HG03342 (cell line): ENCODE results near the gene ERH.
"Not testable (repeated sequence)": the region's sequence is repeated elsewhere in the genome, so short reads cannot be mapped to it uniquely, and the experiment has no call there.

ENCODE experiments used
- ATAC-seq: cut with Tn5 transposase; IDR thresholded peaks from one replicate; pipeline ENCODE4 v1.9.1; 2021; ENCODE audit warnings: mild to moderate bottlenecking, moderate library complexity; ENCODE audit not compliant: unreplicated experiment

Gene ERH

DNA sequence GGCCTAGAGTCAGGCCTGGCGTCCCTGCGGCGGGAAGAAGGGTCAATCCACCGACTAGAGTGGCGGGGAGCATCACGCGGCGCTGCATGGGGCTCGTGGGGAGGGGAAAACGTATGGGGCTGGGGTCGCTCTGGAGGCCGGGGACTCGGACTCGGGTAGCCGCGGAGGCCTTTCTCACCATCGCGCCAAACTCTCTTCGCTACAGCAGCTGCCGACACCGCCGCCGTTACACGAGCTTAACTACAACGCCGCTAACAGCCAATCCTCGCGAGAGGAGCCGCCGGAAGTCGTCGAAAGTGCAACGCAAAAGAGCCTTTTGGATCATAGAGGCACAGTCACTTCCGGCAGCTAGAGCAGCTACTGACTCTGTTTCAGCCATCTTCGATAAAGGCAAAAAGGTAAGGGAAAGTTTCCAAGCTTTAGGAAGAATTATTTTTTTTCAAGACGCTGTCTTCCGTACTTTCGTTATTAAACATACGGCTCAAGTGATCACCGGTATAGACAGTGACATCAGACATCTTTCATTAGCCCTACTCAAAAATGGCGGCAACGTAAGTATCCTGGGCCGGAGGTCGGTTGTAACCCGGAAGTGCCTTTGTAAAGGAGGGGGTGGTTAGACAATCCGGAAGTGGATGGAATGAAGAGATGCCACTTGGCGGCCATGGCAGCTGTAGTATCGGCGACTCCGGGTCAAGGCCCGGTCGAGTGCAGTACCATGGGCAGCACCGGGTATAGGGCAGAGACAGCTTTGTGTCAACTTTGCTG, at the start of gene ERH, which contains the start of gene SLC39A9:
ERH (minus strand) TSS at position 247 of the 765 bp plus-strand sequence; CDS start at position 181, 66 bp downstream.
SLC39A9 (plus strand) TSS at position 640 of the 765 bp plus-strand sequence. CDS start 678 bp downstream, outside the sequence.
- ATAC-seq = peak; percentile 89

DNA sequence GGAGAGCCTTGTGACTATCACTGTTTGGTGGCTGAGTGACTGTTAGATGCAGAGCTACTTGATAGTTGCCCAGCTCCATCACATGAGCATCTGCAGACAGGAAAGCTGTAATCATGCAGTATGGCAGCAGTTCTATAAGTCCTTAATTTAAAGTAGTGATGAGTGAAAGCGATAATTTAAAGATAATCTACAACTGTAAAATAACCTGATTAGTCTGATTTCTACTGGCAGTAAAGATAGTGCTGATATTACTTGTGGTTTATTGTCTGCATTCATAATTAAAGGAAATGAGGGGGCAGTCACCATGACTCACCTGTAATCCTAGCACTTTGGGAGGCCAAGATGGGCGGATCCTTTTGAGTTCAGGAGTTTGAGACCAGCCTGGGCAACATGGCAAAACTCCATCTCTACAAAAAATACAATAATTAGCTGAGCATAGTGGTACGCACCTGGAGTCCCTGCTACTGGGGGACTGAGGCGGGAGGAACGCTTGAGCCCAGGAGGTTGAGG, 45.3 kb upstream of the ERH start:
- no peak for ATAC-seq

DNA sequence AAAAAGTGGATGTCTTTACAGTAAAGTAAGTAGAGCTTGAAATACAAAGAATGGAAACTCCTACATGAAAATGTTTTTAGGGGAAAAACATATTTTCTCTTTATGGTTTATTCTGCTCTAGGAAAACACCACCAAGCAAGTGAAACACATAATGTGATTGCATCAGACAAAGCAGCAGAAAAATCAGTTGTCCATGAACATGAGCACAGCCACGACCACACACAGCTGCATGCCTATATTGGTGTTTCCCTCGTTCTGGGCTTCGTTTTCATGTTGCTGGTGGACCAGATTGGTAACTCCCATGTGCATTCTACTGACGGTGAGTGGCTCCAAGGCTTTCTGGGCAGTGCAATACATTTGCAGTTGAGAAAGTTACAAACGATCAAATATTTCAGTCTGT, 43.8 kb upstream of the ERH start:
- ATAC-seq = no peak

DNA sequence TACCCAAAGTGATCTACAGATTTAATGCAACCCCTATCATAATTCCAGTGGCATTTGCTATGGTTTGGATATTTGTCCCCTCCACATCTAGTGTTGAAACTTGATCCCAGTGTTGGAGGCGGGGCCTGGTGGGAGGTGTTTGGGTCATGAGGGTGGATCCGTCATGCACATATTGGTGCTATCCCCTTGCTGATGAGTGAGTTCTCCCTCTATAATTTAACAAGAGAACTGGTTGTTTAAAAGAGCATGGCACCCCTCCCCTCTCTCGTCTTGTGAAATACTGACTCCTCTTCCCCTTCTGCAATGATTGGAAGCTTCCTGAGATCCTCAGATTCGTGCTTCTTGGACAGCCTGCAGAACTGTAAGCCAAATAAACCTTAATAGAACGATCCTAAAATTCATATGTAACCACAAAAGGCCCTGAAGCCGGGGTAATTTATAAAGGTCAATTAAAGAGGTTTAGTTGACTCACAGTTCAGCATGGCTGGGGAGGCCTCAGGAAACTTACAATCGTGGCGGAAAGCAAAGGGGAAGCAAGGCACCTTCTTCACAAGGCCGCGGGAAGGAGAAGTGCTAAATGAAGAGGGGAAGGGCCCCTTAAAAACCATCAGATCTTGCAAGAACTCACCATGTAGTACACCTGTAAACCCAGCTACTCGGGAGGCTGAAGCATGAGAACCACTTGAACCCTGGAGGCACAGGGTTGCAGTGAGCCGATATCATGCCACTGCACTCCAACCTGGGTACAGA, 41.6 kb upstream of the ERH start:
- ATAC-seq = no peak

DNA sequence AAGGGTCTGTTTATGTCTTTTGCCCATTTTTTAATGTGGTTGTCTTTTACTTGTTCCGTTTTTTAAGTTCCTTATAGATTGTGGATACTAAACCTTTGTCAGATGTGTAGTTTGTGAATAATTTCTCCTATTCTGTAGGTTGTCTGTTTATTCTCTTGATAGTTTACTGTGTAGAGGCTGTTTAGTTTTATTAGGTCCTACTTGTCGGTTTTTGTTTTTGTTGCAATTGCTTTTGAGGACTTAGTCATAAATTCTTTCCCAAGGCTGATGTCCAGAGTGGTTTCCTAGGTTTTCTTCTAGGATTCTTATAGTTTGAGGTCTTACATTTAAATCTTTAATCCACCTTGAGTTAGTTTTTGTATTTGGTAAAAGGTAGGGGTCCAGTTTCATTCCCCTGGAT, 34.3 kb upstream of the ERH start:
- ATAC-seq = no peak

DNA sequence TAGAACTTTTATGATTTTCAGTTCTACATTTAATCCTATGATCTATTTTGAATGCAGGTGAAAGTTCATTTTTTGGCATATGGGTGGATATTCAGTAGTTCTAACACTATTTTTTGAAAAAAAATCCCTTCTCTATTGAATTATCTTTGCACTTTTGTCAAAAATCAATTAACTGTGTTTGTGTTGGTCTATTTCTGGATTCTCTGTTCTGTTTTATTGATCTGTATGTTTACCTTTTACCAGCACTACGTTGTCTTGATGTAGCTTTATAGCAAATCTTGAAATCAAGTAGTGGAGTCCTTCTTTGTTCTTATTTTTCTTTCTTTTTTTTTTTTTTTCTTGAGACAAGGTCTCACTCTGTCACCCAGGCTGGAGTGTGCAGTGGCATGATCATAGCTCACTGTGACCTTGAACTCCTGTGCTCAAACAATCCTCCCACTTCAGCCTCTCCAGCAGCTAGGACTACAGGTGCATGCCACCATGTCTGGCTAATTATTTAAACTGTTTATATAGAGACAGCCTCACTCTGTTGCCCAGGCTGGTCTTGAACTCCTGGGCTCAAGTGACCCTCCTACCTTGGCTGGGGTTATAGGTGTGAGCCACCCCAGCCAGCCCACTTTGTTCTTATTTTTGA, 32.3 kb upstream of the ERH start:
- ATAC-seq = no peak

DNA sequence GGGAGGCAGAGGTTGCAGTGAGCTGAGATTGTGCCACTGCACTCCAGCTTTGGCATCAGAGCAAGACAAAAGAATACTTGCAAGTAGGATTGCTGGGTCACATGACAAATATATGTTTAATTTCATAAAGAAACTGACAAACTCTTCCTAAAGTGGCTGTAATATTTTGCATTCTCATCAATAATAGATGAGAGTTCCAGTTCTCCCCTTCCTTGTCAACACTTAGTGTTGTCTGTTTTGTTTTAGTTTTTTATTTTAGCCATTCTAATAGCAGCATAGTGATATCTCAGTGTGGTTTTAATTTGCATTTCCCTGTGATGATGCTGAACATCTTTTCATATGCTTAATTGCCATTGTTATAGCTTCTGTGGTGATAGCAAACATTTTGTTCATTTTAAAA, 31.5 kb upstream of the ERH start:
- no peak for ATAC-seq

DNA sequence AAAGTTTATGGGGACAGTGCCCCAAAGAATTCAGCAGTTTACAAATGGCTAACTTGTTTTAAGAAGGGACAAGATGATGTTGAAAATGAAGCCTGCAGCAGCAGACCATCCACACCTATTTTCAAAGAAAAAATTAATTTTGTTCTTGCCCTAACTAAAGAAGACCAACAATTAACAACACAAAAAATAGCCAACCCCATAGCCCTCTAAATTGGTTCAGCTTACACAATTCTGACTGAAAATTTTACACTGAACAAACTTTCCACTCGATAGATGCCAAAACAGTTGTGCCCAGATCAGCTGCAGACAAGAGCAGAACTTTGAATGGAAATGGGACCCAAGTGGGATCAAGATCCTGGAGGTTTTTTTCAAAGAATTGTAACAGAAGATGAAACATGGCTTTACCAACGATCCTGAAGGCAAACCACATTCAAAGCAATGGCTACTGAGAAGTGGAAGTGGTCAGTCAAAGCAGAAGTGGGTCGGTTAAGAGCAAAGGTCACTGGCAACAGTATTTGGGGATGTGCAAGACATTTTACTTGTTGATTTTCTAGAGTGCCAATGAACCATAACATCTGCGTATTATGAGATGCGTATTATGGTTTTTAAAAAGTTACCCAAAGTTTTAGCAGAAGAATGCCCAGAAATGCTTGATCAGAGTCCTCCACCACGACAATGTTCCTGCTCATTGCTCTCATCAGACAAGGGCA, 30.3 kb upstream of the ERH start:
- peak; percentile 65 for ATAC-seq

DNA sequence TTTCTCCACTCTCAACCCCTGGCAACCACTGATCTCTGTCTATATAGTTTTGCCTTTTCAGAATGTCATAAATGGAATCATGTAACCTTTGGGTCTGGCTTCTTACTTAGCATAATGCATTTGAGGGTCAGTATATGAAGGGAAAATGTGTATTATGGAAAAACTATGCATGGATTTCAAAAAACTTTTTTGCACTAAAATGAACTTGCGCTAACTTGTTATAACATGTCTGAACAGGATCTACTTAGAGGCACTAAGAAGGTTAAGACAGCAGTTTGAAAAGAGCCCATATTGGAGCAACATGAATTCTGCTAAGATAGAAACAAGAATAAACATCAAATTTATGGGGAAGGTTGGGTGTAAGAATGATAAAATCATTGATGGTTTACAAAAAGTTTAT, 29.5 kb upstream of the ERH start:
- ATAC-seq = no peak

DNA sequence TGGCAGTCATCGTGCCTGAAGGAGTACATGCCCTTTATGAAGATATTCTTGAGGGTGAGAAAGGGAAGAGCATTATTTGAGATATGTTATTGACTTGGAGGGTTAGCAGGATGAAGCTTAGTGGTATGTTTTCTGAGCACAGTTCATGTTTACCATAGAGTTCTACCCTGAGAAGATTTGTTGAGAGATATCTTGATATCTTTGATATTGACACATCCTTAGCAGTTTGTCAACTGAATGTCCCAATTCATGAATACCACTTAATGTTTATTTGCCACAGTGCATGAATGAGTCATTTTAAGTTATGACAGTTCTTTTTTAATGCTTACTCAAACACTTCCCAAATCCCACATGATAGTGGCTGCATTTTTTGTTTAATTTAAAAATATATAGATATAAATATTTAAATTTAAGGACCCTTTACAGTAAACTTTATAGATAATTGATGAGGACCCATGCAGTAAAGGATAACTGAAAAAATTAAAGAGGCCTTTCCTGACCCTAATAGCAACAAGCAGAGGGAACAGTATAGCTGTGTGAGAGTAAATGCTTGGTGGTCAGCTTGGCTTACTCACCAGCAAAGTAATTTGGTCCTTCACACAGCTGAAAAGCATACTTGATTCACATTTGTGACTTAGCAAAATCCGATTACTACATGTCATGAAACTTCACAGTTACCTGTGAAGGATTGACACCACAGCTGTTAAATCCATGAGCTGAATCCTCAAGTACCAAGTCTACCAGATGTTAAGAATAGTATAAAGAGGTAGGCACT, 26.2 kb upstream of the ERH start:
- ATAC-seq = no peak

DNA sequence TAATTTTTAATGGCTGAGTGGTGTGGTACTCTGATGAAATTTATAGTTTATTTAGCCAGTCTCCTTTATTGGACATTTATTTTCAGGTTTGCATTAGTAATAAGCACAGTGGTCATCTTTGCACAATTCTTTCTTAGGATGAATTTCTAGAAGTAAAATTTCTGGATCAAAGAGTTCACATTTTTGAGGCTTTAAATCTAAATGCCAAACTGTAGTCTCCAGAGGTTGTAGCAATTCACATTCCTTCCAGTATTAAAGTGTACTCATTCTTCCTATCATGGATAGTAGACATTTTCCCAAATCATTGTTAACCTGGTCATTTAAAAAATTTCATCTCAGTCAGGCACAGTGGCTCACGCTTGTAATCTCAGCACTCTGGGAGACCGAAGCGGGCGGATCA, 25.2 kb upstream of the ERH start:
- no peak for ATAC-seq

DNA sequence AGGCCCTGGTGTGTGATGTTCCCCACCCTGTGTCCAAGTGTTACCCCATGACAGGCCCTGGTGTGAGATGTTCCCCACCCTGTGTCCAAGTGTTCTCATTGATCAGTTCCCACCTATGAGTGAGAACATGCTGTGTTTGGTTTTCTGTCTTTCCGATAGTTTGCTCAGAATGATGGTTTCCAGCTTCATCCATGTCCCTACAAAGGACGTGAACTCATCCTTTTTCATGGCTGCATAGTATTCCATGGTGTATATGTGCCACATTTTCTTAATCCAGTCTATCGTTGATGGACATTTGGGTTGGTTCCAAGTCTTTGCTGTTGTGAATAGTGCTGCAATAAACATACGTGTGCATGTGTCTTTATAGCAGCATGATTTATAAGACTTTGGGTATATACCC, 18.0 kb upstream of the ERH start:
- ATAC-seq = not testable (repeated sequence)

DNA sequence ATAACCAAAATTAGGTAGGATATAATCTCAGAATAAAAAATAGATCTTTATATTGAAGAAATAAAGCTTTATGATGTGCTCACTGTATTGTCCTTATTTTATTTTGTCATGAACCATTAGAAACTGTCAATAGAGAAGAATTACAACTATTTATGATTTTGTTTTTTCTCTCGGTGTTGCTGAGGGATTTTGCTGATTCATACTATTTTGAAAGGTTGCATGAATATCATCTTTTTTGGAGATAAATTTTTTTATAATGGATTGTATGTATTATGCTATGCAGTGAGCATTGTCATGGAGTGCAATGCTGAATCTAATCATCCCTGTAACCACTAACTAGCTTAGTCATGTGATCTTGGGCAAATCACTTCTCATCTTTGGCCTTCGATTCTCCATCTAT, 15.4 kb upstream of the ERH start:
- ATAC-seq = no peak

DNA sequence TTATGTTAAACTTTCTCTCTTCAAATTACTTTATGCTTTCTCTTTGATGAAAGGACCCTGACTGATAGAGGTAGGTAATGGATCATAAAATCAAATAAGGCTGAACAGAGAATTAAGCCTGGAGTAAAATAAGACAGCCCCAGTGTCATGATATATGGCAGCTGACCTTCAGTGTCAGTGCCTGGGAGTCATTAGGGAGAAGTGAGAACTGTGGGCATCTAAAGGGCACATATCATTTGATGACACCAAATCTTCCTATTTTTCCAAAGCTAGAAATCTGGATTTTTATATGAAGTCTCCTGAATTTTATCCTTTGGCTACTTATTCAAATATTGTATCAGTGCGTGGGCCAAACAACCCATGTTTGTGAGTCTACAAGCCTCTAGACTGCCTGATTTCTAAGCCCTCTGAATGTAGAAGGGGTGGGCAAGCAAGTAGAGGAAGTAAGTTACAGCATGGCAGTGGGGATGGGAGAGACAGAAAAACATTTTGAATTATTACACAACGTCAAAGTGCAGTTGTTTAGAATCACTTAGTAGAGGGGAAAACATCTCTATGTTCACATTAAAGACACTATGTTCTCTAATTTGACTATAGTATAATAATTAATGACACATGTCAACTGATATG, 10.3 kb upstream of the ERH start:
- no peak for ATAC-seq

DNA sequence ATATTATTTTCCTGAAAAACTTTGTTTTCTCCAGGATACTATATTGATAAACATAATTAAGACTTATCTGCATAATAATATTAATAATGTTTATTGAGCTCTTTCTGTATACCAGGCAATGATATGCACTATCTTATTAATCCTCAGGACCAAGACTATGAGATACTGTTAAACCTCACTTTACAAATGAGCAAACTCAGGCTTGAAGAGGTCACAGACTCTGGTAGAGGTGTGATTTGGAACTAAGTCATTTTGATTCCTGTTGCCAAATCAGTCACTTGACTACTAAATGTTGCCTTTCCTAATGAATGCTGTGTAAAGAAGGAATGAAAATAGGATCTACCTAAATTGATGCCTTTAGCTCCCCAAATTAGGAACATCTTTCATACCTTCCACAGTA, 7.7 kb upstream of the ERH start:
- ATAC-seq = no peak

DNA sequence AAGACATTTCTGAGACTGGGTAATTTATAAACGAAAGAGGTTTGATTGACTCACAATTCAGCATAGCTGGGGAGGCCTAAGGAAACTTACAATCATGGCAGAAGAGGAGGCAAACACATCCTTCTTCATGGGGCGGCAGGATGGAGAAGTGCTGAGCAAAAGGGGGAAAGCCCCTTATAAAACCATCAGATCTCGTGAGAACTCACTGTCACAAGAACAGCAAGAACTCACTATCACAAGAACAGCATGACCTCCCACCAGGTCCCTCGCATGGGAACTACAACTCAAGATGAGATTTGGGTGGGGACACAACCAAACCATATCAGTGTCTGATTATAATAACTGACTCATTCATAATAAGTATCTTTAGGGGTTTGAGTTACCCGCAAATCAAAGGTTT, 6.8 kb upstream of the ERH start:
- no peak for ATAC-seq

DNA sequence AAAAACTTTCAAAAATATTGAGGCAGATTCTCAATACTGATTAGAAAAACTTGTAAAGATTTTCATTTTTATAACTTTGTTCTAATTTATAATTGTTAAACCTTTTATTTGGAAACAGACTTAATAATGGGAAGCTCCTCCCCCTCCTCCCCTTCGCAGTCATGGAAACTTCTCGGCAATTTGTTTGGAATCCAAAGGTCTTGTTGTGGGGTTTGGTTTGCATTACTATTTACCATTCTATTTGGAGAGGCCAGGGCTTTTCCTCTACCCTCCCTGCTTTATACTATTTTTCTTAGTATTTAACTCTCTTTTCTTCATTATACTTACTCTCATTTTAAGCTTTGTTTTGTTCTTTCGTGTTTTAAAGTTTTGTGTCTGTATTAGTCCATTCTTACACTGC, 6.4 kb upstream of the ERH start:
- ATAC-seq = no peak

DNA sequence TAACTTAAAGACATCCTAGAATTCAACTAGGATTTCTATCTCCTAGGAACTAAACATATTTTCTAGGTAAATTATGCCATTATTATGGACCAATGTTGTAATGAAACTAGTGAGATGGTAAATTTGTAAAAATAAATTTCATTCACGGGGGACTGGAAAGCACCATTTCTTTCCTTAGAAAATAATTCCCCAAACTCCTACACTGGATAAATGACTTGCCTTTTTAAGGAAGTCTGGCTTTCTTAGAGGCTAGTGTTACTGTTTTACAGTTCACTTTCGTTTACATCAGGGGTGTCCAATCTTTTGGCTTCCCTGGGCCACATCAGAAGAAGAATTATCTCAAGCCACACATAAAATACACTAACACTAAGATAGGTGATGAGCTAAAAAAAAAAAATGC, 3.7 kb upstream of the ERH start:
- no peak for ATAC-seq

DNA sequence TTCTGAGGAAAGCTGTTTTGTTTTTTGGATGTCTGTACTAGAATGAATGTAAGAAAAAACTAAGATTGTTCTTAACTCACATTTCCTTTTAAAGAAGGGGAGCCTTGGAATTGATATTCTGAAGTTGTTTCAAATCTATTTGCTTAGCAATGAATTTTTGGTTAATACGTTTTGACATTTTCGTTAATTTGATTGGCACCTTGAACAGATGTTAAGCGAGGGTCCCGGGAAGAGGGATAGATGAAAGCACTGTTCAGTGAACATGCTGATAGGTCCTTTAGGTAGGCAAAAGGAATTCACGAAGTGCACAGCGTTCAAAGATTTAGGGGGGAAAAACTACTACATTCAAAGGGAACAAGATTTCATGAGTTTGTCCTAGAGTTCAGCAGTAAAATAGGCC, 2.1 kb upstream of the ERH start:
- ATAC-seq = no peak

DNA sequence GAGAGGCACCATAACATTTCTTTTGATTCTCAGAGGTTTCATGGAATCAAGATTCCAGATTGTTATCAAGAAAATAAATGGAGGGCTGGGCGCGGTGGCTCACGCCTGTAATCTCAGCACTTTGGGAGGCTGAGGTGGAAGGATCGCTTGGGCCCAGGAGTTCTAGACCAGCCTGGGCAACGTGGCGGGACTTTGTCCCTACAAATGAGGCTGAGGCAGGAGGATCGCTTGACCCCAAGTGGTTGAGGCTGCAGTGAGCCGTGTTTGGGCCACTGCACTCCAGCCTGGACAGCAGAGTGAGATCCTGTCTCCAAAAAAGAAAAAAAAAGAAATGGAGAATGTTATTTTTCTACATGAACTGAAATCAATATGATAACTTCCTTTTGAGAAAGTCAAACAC, 1.7 kb upstream of the ERH start:
- ATAC-seq = no peak
